ENCODE data around the gene PLA2G12B.

PLA2G12B gene

DNA sequence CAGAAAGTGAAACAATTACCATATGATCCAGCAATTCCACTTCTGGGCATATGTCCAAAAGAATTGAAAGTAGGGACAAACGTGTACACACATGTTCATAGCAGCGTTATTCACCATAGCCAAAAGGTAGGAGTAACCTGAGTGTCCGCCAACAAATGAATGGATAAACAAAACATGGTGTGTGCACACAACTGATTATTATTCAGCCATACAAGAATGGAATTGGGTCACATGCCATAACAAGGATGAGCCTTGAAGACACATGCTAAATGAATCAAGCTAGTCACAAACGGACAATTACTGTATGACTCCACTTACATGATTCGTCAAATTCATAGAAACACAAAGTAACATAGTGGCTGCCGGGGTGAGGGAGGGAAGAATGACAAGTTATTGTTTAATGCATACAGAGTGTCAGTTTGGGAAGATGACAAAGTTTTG lies 65.2 kb downstream of the PLA2G12B start (continued):
- TF ChIP-seq ZBTB10 (tag by site-specific recombination; IDR thresholded peaks at IDR 0.05), result no peak
- TF ChIP-seq, protein P1, sequence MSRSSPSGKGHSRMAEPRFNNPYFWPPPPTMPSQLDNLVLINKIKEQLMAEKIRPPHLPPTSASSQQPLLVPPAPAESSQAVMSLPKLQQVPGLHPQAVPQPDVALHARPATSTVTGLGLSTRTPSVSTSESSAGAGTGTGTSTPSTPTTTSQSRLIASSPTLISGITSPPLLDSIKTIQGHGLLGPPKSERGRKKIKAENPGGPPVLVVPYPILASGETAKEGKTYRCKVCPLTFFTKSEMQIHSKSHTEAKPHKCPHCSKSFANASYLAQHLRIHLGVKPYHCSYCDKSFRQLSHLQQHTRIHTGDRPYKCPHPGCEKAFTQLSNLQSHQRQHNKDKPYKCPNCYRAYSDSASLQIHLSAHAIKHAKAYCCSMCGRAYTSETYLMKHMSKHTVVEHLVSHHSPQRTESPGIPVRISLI (tag by site-specific recombination; IDR thresholded peaks at IDR 0.05), result 0 out of 2 replicates have a peak, but pooled peaks have one; percentile 14
- TF ChIP-seq, protein P2, sequence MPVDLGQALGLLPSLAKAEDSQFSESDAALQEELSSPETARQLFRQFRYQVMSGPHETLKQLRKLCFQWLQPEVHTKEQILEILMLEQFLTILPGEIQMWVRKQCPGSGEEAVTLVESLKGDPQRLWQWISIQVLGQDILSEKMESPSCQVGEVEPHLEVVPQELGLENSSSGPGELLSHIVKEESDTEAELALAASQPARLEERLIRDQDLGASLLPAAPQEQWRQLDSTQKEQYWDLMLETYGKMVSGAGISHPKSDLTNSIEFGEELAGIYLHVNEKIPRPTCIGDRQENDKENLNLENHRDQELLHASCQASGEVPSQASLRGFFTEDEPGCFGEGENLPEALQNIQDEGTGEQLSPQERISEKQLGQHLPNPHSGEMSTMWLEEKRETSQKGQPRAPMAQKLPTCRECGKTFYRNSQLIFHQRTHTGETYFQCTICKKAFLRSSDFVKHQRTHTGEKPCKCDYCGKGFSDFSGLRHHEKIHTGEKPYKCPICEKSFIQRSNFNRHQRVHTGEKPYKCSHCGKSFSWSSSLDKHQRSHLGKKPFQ (tag by site-specific recombination; IDR thresholded peaks at IDR 0.05), result 0 out of 2 replicates have a peak, but pooled peaks have one; percentile 50
- TF ChIP-seq, protein P3, sequence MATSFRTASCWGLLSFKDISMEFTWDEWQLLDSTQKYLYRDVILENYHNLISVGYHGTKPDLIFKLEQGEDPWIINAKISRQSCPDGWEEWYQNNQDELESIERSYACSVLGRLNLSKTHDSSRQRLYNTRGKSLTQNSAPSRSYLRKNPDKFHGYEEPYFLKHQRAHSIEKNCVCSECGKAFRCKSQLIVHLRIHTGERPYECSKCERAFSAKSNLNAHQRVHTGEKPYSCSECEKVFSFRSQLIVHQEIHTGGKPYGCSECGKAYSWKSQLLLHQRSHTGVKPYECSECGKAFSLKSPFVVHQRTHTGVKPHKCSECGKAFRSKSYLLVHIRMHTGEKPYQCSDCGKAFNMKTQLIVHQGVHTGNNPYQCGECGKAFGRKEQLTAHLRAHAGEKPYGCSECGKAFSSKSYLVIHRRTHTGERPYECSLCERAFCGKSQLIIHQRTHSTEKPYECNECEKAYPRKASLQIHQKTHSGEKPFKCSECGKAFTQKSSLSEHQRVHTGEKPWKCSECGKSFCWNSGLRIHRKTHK (tag by site-specific recombination; IDR thresholded peaks at IDR 0.05), result no peak
- 0 out of 2 replicates have a peak, but pooled peaks have one; percentile 40 for TF ChIP-seq ZNF10 (tag by site-specific recombination; IDR thresholded peaks at IDR 0.05)
- 0 out of 2 replicates have a peak, but pooled peaks have one; percentile 32 for TF ChIP-seq ZNF184 (tag by site-specific recombination; IDR thresholded peaks at IDR 0.05)
- TF ChIP-seq ZBTB17 (tag by site-specific recombination; IDR thresholded peaks at IDR 0.05), result peak; percentile 45; the same call in 1 of the 2 replicates
- no peak for TF ChIP-seq ZNF664 (tag by site-specific recombination; IDR thresholded peaks at IDR 0.05)
- no peak for TF ChIP-seq ZSCAN16 (tag by site-specific recombination; IDR thresholded peaks at IDR 0.05)
- no peak for TF ChIP-seq ZNF510 (tag by site-specific recombination; IDR thresholded peaks at IDR 0.05; ENCODE audit: insufficient replicate concordance)
- no peak for TF ChIP-seq ZBTB48 (tag by site-specific recombination; IDR thresholded peaks at IDR 0.05)
- TF ChIP-seq ZNF529 (tag by site-specific recombination; IDR thresholded peaks at IDR 0.05; ENCODE audit: insufficient replicate concordance), result no peak
- TF ChIP-seq PRDM1 (tag by site-specific recombination; IDR thresholded peaks at IDR 0.05), result 0 out of 2 replicates have a peak, but pooled peaks have one; percentile 7
- no peak for TF ChIP-seq PRDM2 (tag by site-specific recombination; IDR thresholded peaks at IDR 0.05; ENCODE audit: borderline replicate concordance)
- no peak for TF ChIP-seq ZNF658 (tag by site-specific recombination; IDR thresholded peaks at IDR 0.05)
- peak; percentile 82 for TF ChIP-seq ZNF600 (tag by site-specific recombination; IDR thresholded peaks at IDR 0.05)
- no peak for TF ChIP-seq ZBTB49 (tag by site-specific recombination; IDR thresholded peaks at IDR 0.05; ENCODE audit: low read depth)
- TF ChIP-seq ZNF561 (tag by site-specific recombination; IDR thresholded peaks at IDR 0.05; ENCODE audit: borderline replicate concordance), result no peak
- TF ChIP-seq ZNF843 (tag by site-specific recombination; IDR thresholded peaks at IDR 0.05), result no peak
- TF ChIP-seq ZNF214 (tag by site-specific recombination; IDR thresholded peaks at IDR 0.05; ENCODE audit: borderline replicate concordance), result no peak
